Lower leg skin (tissue), 4 donors: Measurements from ENCODE around the gene DUSP15. TPM values are rescaled to one million over a fixed set of nuclear protein-coding genes. Genes with fewer than 3 reads are reported as not detected.

Source experiments
- DNase-seq, 2 donors: peaks; one replicate each; pipeline ENCODE4 v3.0.0-alpha.2; 2019; ENCODE audit warnings: low spot score in 2 of 2
- H3K4me3 ChIP-seq: fragments of 200-600 bp; sonication (generic); 2 replicates; pipeline ENCODE4 v1.5.1; 2017; ENCODE audit warnings: mild to moderate bottlenecking, low read depth; ENCODE audit not compliant: poor library complexity, severe bottlenecking
- CTCF ChIP-seq, 3 donors: fragments of 450-650 bp; IDR thresholded peaks; one replicate each; pipeline ENCODE4 v1.5.1; 2016; ENCODE audit warnings: antibody characterized with exemption in 3 of 3, mild to moderate bottlenecking in 3 of 3, moderate library complexity in 2 of 3
- POLR2A ChIP-seq, 2 donors: fragments of 450-650 bp; IDR thresholded peaks; one replicate each; pipeline ENCODE4 v1.6.1; 2016 to 2017; ENCODE audit warnings: antibody characterized with exemption in 2 of 2, mild to moderate bottlenecking in 1 of 2, moderate library complexity in 1 of 2
- WGBS, 2 donors: methylation state at CpG; one replicate each; pipeline ENCODE4 v1.1.5; 2018; 5-methylcytosine and 5-hydroxymethylcytosine counted together
- intact Hi-C: fragments of 100-400 bp; cut with DNase I; formaldehyde crosslinking; loops from one replicate; pipeline ENCODE4 v1.15.0; 2023; ENCODE audit warnings: low total_unique reads
- total RNA-seq, 4 donors: library from RNA; depleted of rRNA; stranded (reverse); fragments of >200 nt; gene quantifications; one replicate each; pipeline ENCODE4 v1.1.0, GENCODE V29; 2016

The DUSP15 gene
- total RNA-seq, 4 donors from 2014 or later, result 1.5 TPM; not detected in 3

DNA sequence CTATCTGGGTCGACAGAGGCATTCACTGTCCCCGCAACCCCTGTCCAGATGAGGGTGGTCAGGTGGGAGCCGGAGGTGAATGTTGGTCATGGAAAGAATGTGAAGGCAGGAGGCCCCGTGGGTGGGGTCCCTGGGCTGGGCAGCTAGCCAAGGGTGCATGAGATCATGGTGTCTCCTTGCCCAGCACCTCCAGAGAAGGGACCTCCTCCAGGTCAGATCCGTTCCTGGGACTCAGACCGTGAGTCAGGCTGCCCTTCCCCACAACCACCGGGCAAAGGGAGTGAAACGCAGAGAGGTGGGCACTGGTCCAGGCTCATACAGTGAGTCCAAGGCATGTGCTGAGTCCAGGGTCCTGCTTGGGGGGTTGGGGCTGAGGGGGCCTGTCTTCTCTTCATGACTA lies 28.4 kb downstream of the DUSP15 start:
- no peak for DNase-seq
- TF ChIP-seq CTCF (IDR thresholded peaks at IDR 0.05) (no peak), POLR2A (IDR thresholded peaks at IDR 0.05) (no peak)
- 51 to 67% methylated on average over 7 to 8 of the region's 8 CpGs for WGBS, 2 donors
- intact Hi-C loops, result no loop called here
- no peak overlapping the region for H3K4me3 ChIP-seq

DNA sequence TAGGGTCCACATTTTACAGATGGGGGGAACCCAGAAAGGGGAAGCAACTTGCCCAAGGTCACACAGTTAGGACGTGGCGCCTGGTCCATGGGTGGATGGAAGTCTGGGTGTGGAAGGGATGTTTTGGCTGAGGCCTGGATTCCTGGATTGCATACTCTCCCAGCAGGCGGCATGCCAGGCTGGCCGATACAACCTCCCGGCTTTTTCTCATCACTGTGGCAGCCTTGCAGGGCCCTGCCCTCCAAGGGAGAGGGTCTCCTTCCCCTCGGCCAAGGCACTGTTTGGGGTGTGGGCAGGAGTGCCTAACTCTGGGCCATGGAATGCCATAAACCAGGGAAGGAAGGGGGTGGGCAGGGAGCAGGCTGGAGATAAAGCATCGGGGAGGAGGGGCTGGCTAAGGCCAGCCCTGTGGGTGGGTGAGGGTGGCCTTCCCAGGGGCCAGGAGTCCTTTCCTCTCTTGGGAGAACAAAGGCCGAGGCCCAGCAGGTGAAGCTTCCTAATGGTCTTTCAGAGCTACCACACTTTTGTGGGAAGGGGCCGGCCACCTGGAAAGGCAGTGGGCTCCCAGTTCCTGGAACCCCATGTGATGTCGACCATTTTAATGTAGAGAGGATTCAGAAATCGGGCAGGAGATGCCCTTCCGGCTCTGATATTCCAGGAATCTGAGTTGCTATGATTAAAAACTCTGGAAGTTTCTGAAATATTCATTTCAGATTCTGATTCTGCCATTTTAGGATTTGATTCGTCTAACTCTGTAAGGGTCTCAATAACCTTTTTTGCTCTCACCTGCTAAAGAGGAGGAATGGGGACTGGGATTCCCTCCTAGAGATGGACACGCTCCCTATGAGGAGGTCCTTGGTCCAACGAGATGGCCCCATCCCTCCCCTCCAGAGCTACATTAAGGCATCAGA lies 29.2 kb downstream of the DUSP15 start:
- TF ChIP-seq CTCF (IDR thresholded peaks at IDR 0.05), result no peak
- TF ChIP-seq POLR2A (IDR thresholded peaks at IDR 0.05), result no peak
- DNase-seq, result no peak
- H3K4me3 ChIP-seq, result no peak overlapping the region
- intact Hi-C loops, result no loop called here
- 67 to 84% methylated on average over 15 of the region's 15 CpGs for WGBS, 2 donors

DNA sequence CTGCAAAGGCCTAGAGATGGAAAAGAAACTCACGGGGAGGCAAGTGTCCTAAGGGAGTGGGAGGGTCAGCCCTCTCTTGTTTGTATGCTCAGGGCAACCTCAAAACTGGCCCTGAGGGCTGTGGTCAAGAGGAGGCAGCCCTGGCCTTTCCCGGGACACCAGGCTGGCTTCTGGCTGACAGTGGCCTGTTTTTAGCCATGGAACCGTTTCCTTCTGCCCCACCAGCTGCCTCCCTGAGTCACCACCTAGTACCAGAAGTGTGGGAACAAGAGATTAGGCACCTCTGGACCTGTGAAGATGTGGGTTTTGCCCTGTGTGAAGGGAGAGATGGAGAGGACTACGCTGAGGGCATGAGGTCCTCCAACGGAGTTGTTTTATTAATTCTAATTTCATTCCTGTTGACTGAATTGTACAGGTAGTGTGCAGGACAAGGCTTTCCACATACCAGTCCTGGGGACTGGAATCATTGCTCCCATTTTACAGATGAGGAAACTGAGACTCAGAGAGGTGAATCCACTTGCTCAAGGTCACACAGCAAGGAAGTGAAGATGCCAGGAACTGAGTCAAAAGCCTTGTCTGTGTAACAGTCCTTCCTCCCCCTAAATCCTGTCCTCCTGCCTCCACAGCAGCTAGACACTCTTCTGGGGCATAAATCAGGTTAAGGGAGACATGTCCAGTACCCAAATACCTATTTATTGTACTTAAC lies 30.4 kb downstream of the DUSP15 start:
- no peak for TF ChIP-seq POLR2A (IDR thresholded peaks at IDR 0.05)
- no peak for TF ChIP-seq CTCF (IDR thresholded peaks at IDR 0.05)
- no peak overlapping the region for H3K4me3 ChIP-seq
- 59 to 69% methylated on average over 5 of the region's 5 CpGs for WGBS, 2 donors
- intact Hi-C loops, result no loop called here
- DNase-seq, result no peak

GRCh38 chr20:31838646-31839292 lies 31.6 kb downstream of the DUSP15 start:
- intact Hi-C loops, result no loop called here

More at GRCh38 chr20:31838646-31839292, 31.6 kb downstream of the DUSP15 start:
- no peak for TF ChIP-seq CTCF (IDR thresholded peaks at IDR 0.05)
- no peak for TF ChIP-seq POLR2A (IDR thresholded peaks at IDR 0.05)
- no peak for DNase-seq
- 71 to 82% methylated on average over 9 of the region's 9 CpGs for WGBS, 2 donors
- no peak overlapping the region for H3K4me3 ChIP-seq
